CD4-positive, alpha-beta T cell treated with Interleukin-17A for 1 hour (primary cell): ENCODE data around the gene OTUB2.
A peak's percentile ranks its signal among the peaks of the same experiment; 100 is the strongest.

Experiments used
- DNase-seq: peaks from one replicate; pipeline ENCODE4 v3.0.0-alpha.2; 2020

Gene OTUB2

GRCh38 chr14:94043111-94043755, 17.1 kb downstream of the OTUB2 start:
- no peak for DNase-seq

- DNase-seq = no peak
These were observed 17.8 kb downstream of the OTUB2 start for GRCh38 chr14:94043756-94044475.

- DNase-seq = no peak
These were observed 18.4 kb downstream of the OTUB2 start for GRCh38 chr14:94044476-94045091.

- no peak for DNase-seq
These were observed 19.0 kb downstream of the OTUB2 start for GRCh38 chr14:94045101-94045500.

- DNase-seq = no peak
These were observed 19.6 kb downstream of the OTUB2 start for GRCh38 chr14:94045563-94046345.

- no peak for DNase-seq
These were observed 20.6 kb downstream of the OTUB2 start for GRCh38 chr14:94046696-94047250.

GRCh38 chr14:94047581-94047980, 21.4 kb downstream of the OTUB2 start:
- no peak for DNase-seq

- DNase-seq = no peak
These were observed 22.8 kb downstream of the OTUB2 start for GRCh38 chr14:94048691-94049624.

- no peak for DNase-seq
These were observed 23.5 kb downstream of the OTUB2 start for GRCh38 chr14:94049625-94050023.

- DNase-seq = no peak
These were observed 24.2 kb downstream of the OTUB2 start for GRCh38 chr14:94050231-94050880.

- no peak for DNase-seq
These were observed 25.0 kb downstream of the OTUB2 start for GRCh38 chr14:94051115-94051514.

GRCh38 chr14:94051779-94052178, 25.6 kb downstream of the OTUB2 start:
- no peak for DNase-seq

GRCh38 chr14:94052199-94052598, 26.1 kb downstream of the OTUB2 start:
- DNase-seq = no peak

- no peak for DNase-seq
These were observed 26.5 kb downstream of the OTUB2 start for GRCh38 chr14:94052662-94053061.

GRCh38 chr14:94054401-94054800, 28.3 kb downstream of the OTUB2 start:
- DNase-seq = no peak

- no peak for DNase-seq
These were observed 28.8 kb downstream of the OTUB2 start for GRCh38 chr14:94054936-94055335.

GRCh38 chr14:94056579-94057308, 30.6 kb downstream of the OTUB2 start:
- DNase-seq = peak; percentile 46

- DNase-seq = no peak
These were observed 32.1 kb downstream of the OTUB2 start for GRCh38 chr14:94058128-94058673.

- no peak for DNase-seq
These were observed 32.6 kb downstream of the OTUB2 start for GRCh38 chr14:94058674-94059138.

GRCh38 chr14:94059998-94060397, 33.9 kb downstream of the OTUB2 start:
- no peak for DNase-seq
